HepG2 (cell line): ENCODE measurements around the gene KANK4. TPM values are rescaled to one million over a fixed set of nuclear protein-coding genes. Genes with fewer than 3 reads are reported as not detected.

Source experiments
- ATAC-seq: fragments of 200-7000 bp; cut with Tn5 transposase; 3 replicates; pipeline ENCODE4 v1.9.1; 2020; ENCODE audit warnings: mild to moderate bottlenecking, moderate library complexity
- BruUV-seq: library from RNA; stranded (reverse); fragments of 400-500 nt; replicated peaks from 2 replicates; lab custom pipeline; 2021; lab: Mats Ljungman, UMichigan
- CTCF ChIA-PET: fragments of 300-600 bp; formaldehyde crosslinking; extraction: SDS; loops from one replicate; lab custom pipeline; 2021; ENCODE audit warnings: low total read pairs, inconsistent platforms, low intra/inter-chr PET ratio; lab: Yijun Ruan, JAX
- POLR2A ChIA-PET: fragments of 350-600 bp; sonication (Branson Sonifier 250); formaldehyde crosslinking; loops from one replicate; lab custom pipeline; 2020; ENCODE audit warnings: antibody characterized with exemption, inconsistent platforms; lab: Yijun Ruan, JAX
- DNase-seq: peaks from one replicate; pipeline ENCODE4 v3.0.0-alpha.2; 2015; ENCODE audit warnings: low spot score
- FAIRE-seq: peaks from 3 replicates; lab custom pipeline; 2011; peaks lifted over from hg19 to GRCh38; lab: Jason Lieb, UNC
- H2AFZ ChIP-seq: one replicate; pipeline ENCODE4 v1.6.1; 2011; ENCODE audit warnings: low read length, inconsistent platforms
- H3K27ac ChIP-seq: fragments of 300-600 bp; 3 replicates; pipeline ENCODE4 v1.8.0; 2011; ENCODE audit warnings: mixed run types, mild to moderate bottlenecking, mixed read lengths, low read length, inconsistent platforms; ENCODE audit not compliant: insufficient read depth; ENCODE audit errors: extremely low read length
- H3K27me3 ChIP-seq, 2 experiments: fragments of 200-600 bp in 1 of 2; 2 replicates in 1 of 2; 3 replicates in 1 of 2; pipeline versions ENCODE4 v1.6.0 to v1.8.0; 2011; ENCODE audit warnings: low read length in 2 of 2, mild to moderate bottlenecking in 2 of 2, moderate library complexity in 2 of 2, inconsistent platforms in 1 of 2; ENCODE audit not compliant: insufficient read depth in 2 of 2, control insufficient read depth in 1 of 2
- H3K36me3 ChIP-seq, 2 experiments: fragments of 200-600 bp in 1 of 2; replicated peaks in 1 of 2; 2 replicates in 1 of 2; 3 replicates in 1 of 2; pipeline versions ENCODE4 v1.5.1 to v1.8.0; 2011; ENCODE audit warnings: low read length in 2 of 2, inconsistent platforms in 1 of 2; ENCODE audit not compliant: insufficient read depth in 2 of 2, control insufficient read depth in 1 of 2
- H3K4me1 ChIP-seq: 2 replicates; pipeline ENCODE4 v1.5.1; 2012; ENCODE audit warnings: low read length, inconsistent platforms; ENCODE audit not compliant: insufficient read depth
- H3K4me2 ChIP-seq: 2 replicates; pipeline ENCODE4 v1.6.0; 2011; ENCODE audit warnings: low read depth, low read length, inconsistent platforms
- H3K4me3 ChIP-seq, 3 experiments: fragments of 200-600 bp in 1 of 3; sonication (generic), shearing (Covaris generic) in 1 of 3; replicated peaks in 1 of 3; 2 replicates each; pipeline ENCODE4 v1.5.1; 2011 to 2016; ENCODE audit warnings: low read length in 3 of 3, inconsistent platforms in 2 of 3, low read depth in 2 of 3, mild to moderate bottlenecking in 2 of 3, control low read depth in 1 of 3, mixed read lengths in 1 of 3; ENCODE audit not compliant: insufficient read depth in 1 of 3
- H3K79me2 ChIP-seq: one replicate; pipeline ENCODE4 v1.6.1; 2011; ENCODE audit warnings: low read length, inconsistent platforms; ENCODE audit not compliant: insufficient read depth
- H3K9ac ChIP-seq: 2 replicates; pipeline ENCODE4 v1.6.0; 2011; ENCODE audit warnings: mild to moderate bottlenecking, low read depth, low read length, inconsistent platforms; ENCODE audit not compliant: insufficient read depth
- H3K9me3 ChIP-seq: 2 replicates; pipeline ENCODE4 v1.5.1; 2012; ENCODE audit warnings: mild to moderate bottlenecking, low read length
- H4K20me1 ChIP-seq: 2 replicates; pipeline ENCODE4 v1.6.0; 2011; ENCODE audit warnings: inconsistent platforms, mild to moderate bottlenecking, low read length, moderate library complexity; ENCODE audit not compliant: insufficient read depth
- GATA4 ChIP-seq: sonication (generic); IDR thresholded peaks from 2 replicates; pipeline ENCODE4 v1.6.1; 2016; ENCODE audit warnings: antibody characterized with exemption, low read depth, borderline replicate concordance
- MBD4 ChIP-seq: IDR thresholded peaks from 2 replicates; pipeline ENCODE4 v1.6.1; 2012; ENCODE audit warnings: low read length, inconsistent platforms, borderline replicate concordance
- WGBS: methylation state at CpG from one replicate; pipeline ENCODE4 v1.1.6; 2017; ENCODE audit warnings: low lambda C conversion rate; 5-methylcytosine and 5-hydroxymethylcytosine counted together
- in situ Hi-C: cut with HindIII; loops from 2 replicates; pipeline ENCODE4 v1.10.0; 2017; ENCODE audit warnings: low pct_unique_long_range_greater_than_20kb; ENCODE audit not compliant: extremely low pct_ligation_motif_present
- intact Hi-C: fragments of 100-400 bp; cut with micrococcal nuclease; formaldehyde crosslinking; loops from one replicate; pipeline ENCODE4 v1.10.0; 2022; ENCODE audit not compliant: unreplicated experiment
- polyA plus RNA-seq, 8 experiments: library from polyadenylated mRNA; depleted of rRNA in 3 of 8; stranded (reverse) in 7 of 8; unstranded in 1 of 8; fragments of >200 nt; fragmentation: Illumina TruSeq in 4 of 8; extraction: Trizol in 4 of 8; gene quantifications; 2 replicates each; pipeline versions ENCODE4 v1.2.1 to v1.2.3, GENCODE V29; 2011 to 2016; ENCODE audit warnings: low read depth in 4 of 8, missing spikeins in 1 of 8, mixed read lengths in 1 of 8; ENCODE audit not compliant: insufficient read depth in 1 of 8
- total RNA-seq, 5 experiments: library from RNA; depleted of rRNA; stranded (reverse); fragments of >200 nt; fragmentation: Illumina TruSeq; extraction: Trizol; gene quantifications; 2 replicates each; pipeline ENCODE4 v1.2.3, GENCODE V29; 2016; ENCODE audit warnings: low read depth in 1 of 5
- TF ChIP-seq, protein P1 (sequence below): sonication (generic); formaldehyde crosslinking; conservative IDR thresholded peaks from 2 replicates; pipeline ENCODE4 v1.4.0; 2020; ENCODE audit warnings: missing genetic modification reagents
- TF ChIP-seq, protein P2 (sequence below): sonication (generic); formaldehyde crosslinking; conservative IDR thresholded peaks from 2 replicates; pipeline ENCODE4 v1.8.0; 2022; ENCODE audit warnings: missing genetic modification reagents

KANK4 gene
- total and polyA plus RNA-seq, 2 of the 13 experiments (the other 11 are each of a cell fraction or from before 2014, with no cell fraction given), result 16.1 to 25.7 TPM

DNA sequence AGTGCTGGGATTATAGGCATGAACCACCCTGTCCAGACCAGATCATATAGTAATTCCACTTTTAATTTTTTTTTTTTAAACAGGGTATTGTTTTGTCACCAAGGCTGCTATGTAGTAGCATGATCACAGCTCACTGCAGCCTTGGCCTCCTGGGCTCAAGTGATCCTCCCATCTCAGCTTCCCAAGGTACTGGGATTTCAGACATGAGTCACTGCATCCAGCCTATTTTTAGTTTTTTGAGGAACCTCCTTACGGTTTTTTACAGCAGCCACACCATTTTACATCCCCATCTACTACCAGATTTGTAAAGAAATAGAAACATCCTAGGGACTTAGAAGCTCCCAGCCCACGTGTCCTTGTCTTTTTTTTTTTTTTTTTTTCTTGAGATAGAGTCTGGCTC, 100.6 kb downstream of the KANK4 start:
- H2AFZ ChIP-seq, result no peak overlapping the region
- H3K36me3 ChIP-seq, result no peaks in the 10 kb centered on the region
- CTCF ChIA-PET, result no interaction called here
- H3K9me3 ChIP-seq, result no peaks in the 10 kb centered on the region
- intact Hi-C loops (no loop called here), in situ Hi-C loops (no loop called here)
- H3K4me1 ChIP-seq, result no peaks in the 10 kb centered on the region
- H4K20me1 ChIP-seq, result no peaks in the 10 kb centered on the region
- BruUV-seq, result no TSS peak
- FAIRE-seq (no peak), DNase-seq (no peak), ATAC-seq (no peak)
- WGBS, result 38% methylated on average over 2 of the region's 2 CpGs
- H3K4me3 ChIP-seq, result no peak overlapping the region
- POLR2A ChIA-PET, result no interaction called here
- H3K27me3 ChIP-seq, result no peaks in the 10 kb centered on the region
- H3K9ac ChIP-seq, result no peak overlapping the region
- no peak for TF ChIP-seq GATA4
- no peak for TF ChIP-seq MBD4
- no peaks in the 10 kb centered on the region for H3K79me2 ChIP-seq
- H3K27ac ChIP-seq, result no peak overlapping the region
- H3K4me2 ChIP-seq, result no peak overlapping the region

DNA sequence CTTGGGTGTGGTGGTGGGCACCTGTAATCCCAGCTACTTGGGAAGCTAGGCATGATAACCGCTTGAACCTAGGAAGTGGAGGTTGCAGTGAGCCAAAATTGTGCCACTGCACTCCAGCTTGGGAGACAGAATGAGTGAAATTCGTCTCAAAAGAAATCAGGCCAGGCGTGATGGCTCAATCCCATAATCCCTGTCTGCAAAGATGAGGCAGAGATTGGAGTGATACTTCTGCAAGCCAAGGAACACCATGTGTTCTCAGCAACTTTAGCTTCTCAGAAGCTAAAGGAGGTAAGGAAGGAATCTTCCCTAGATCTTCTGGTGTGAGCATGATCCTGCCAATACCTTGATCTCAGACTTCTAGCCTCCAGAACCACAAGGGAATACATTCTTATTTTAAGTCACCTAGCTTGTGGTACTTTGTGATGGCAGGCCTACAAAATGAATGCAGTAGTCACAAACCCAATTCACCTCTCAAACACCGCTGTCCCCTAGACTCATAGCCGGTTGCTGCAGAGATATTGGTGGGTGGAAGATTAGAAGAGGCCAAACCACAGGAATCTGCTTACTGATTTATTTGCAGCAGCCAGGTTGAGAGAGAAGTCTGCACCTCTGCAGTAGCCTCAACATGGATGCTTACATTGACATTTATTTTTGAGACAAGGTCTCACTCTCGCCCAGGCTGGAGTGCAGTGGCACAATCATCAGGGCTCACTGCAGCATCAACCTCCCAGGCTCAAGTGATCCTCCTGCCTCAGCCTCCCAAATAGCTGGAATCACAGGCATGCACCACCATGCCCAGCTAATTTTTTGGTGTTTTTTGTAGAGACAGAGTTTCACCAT, 105.9 kb downstream of the KANK4 start:
- BruUV-seq, result no TSS peak
- H3K9me3 ChIP-seq, result peaks cover 16% of the 10 kb centered on the region; the same call in 1 of the 2 replicates
- no peaks in the 10 kb centered on the region for H3K27me3 ChIP-seq
- ATAC-seq (no peak), FAIRE-seq (no peak), DNase-seq (no peak)
- intact Hi-C loops (no loop called here), in situ Hi-C loops (no loop called here)
- no peak overlapping the region for H3K9ac ChIP-seq
- no peaks in the 10 kb centered on the region for H4K20me1 ChIP-seq
- no peak overlapping the region for H3K4me3 ChIP-seq
- TF ChIP-seq, protein P1, sequence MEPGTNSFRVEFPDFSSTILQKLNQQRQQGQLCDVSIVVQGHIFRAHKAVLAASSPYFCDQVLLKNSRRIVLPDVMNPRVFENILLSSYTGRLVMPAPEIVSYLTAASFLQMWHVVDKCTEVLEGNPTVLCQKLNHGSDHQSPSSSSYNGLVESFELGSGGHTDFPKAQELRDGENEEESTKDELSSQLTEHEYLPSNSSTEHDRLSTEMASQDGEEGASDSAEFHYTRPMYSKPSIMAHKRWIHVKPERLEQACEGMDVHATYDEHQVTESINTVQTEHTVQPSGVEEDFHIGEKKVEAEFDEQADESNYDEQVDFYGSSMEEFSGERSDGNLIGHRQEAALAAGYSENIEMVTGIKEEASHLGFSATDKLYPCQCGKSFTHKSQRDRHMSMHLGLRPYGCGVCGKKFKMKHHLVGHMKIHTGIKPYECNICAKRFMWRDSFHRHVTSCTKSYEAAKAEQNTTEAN (CRISPR knock-in tag), result no peak
- TF ChIP-seq, protein P2, sequence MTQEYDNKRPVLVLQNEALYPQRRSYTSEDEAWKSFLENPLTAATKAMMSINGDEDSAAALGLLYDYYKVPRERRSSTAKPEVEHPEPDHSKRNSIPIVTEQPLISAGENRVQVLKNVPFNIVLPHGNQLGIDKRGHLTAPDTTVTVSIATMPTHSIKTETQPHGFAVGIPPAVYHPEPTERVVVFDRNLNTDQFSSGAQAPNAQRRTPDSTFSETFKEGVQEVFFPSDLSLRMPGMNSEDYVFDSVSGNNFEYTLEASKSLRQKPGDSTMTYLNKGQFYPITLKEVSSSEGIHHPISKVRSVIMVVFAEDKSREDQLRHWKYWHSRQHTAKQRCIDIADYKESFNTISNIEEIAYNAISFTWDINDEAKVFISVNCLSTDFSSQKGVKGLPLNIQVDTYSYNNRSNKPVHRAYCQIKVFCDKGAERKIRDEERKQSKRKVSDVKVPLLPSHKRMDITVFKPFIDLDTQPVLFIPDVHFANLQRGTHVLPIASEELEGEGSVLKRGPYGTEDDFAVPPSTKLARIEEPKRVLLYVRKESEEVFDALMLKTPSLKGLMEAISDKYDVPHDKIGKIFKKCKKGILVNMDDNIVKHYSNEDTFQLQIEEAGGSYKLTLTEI (CRISPR knock-in tag), result no peak
- no peak overlapping the region for H3K4me2 ChIP-seq
- CTCF ChIA-PET, result no interaction called here
- no peak overlapping the region for H2AFZ ChIP-seq
- no peaks in the 10 kb centered on the region for H3K79me2 ChIP-seq
- POLR2A ChIA-PET, result no interaction called here
- H3K36me3 ChIP-seq, result no peaks in the 10 kb centered on the region
- no peak overlapping the region for H3K27ac ChIP-seq
- 40% methylated on average over 5 of the region's 6 CpGs for WGBS
- H3K4me1 ChIP-seq, result no peaks in the 10 kb centered on the region
